HuH-7 (cell line): ENCODE data around the gene PRSS57.

ENCODE experiments used
- DNase-seq: peaks from one replicate; pipeline ENCODE4 v3.0.0; 2011; ENCODE audit warnings: low spot score

PRSS57 gene

GRCh38 chr19:652467-653389 lies 42.5 kb downstream of the PRSS57 start:
- no peak for DNase-seq

- DNase-seq: no peak
These were observed 43.3 kb downstream of the PRSS57 start for GRCh38 chr19:651991-652390.

GRCh38 chr19:651114-651818 lies 44.0 kb downstream of the PRSS57 start:
- DNase-seq: no peak

- no peak for DNase-seq
These were observed 45.1 kb downstream of the PRSS57 start for GRCh38 chr19:650121-650520.

GRCh38 chr19:648904-649801 lies 46.1 kb downstream of the PRSS57 start:
- DNase-seq: no peak

GRCh38 chr19:648305-648704 lies 46.9 kb downstream of the PRSS57 start:
- DNase-seq: no peak

GRCh38 chr19:647566-648284 lies 47.5 kb downstream of the PRSS57 start:
- DNase-seq: no peak

- DNase-seq: no peak
These were observed 48.3 kb downstream of the PRSS57 start for GRCh38 chr19:646779-647565.

GRCh38 chr19:645912-646778 lies 49.1 kb downstream of the PRSS57 start:
- DNase-seq: no peak

GRCh38 chr19:644789-645188 lies 50.5 kb downstream of the PRSS57 start:
- no peak for DNase-seq

GRCh38 chr19:644363-644762 lies 50.9 kb downstream of the PRSS57 start:
- DNase-seq: no peak

GRCh38 chr19:643736-644135 lies 51.5 kb downstream of the PRSS57 start:
- no peak for DNase-seq

GRCh38 chr19:642767-643727 lies 52.2 kb downstream of the PRSS57 start:
- DNase-seq: no peak

- DNase-seq: no peak
These were observed 53.5 kb downstream of the PRSS57 start for GRCh38 chr19:641702-642101.

- DNase-seq: no peak
These were observed 54.6 kb downstream of the PRSS57 start for GRCh38 chr19:640606-641189.

- DNase-seq: no peak
These were observed 55.1 kb downstream of the PRSS57 start for GRCh38 chr19:640161-640558.

- DNase-seq: peak; percentile 94
These were observed 55.7 kb downstream of the PRSS57 start, which contains the start of gene FGF22 for GRCh38 chr19:639253-640160. Gene FGF22 (plus strand): TSS chr19:639879. CDS start chr19:639926, 47 bp downstream.
